Amygdala (tissue), 56 donors: ENCODE data around the gene MMP28.
"Not testable (repeated sequence)": the region's sequence is repeated elsewhere in the genome, so short reads cannot be mapped to it uniquely, and the experiment has no call there.

ENCODE experiments used
- DNase-seq, 56 donors: peaks; one replicate each; lab custom pipeline; 2025; lab: John Stamatoyannopoulos, UW

The MMP28 gene

DNA sequence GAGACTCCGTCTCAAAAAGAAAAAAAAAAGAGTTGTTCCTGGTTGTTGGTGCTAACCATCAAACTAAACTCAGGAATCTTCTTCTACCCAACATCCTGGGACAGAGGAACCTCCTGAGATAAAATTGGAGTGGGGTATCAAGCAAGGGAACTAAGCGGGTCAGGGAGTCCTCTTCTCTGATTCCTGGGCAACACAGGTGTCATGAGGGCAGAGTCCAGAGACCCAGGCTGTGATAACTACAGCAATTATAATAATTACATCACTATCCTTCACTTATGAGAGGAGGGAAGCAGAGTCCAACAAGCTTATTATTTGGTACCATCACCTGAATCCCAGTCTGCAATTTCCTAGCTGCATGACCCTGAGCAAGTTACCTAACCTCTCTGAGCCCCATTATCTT is 26.6 kb downstream of the MMP28 start:
- no peak for DNase-seq

DNA sequence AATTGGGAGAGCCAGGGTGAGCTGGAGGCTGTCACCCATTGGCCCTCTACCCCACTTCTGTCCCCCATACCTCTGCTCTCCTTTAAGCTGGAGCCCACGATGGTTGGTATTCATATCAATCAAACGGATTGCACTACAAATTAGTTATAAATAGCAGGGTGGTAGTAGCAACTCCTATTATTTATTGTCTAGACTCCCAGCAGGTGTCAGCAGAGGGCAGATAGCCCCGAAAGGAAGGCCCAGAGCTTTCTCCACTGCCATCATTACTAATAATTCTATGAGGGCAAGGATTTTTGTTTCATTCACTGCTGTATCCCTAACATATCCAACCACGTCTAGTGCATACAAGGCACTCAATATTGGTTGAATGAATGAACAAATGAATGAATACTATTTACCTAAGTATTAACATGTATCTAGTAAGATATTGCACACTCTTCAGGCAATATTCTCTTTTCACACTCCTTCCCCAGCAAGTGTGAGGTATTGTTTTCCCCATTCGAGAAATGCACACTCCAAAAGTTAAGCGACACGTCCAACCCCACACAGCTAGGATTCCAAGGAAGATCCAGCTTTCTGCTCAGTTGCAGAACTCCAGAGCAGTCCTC is 28.4 kb downstream of the MMP28 start:
- DNase-seq: peak in 5 of 56 donors; percentile 8 to 41 (median 13)

DNA sequence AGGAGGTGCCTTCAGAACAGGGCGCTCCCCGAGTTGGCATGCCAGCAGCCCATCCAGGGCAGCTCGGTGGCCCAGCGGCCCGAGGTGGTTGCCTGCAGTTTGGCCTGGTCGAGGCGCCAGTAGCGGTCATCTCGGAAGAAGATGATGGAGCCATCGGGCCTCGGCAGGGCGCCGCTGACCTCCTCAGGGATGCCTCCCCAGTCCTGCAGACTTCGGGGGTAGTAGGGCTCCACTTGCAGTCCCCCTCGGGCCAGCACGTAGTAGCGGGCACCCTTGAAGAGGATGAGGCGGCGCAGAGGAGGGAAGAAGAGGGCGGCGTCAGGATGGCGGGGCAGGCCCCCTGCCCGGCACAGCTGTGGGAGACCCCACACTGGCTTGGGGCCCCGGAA is 29.0 kb downstream of the MMP28 start:
- no peak for DNase-seq

DNA sequence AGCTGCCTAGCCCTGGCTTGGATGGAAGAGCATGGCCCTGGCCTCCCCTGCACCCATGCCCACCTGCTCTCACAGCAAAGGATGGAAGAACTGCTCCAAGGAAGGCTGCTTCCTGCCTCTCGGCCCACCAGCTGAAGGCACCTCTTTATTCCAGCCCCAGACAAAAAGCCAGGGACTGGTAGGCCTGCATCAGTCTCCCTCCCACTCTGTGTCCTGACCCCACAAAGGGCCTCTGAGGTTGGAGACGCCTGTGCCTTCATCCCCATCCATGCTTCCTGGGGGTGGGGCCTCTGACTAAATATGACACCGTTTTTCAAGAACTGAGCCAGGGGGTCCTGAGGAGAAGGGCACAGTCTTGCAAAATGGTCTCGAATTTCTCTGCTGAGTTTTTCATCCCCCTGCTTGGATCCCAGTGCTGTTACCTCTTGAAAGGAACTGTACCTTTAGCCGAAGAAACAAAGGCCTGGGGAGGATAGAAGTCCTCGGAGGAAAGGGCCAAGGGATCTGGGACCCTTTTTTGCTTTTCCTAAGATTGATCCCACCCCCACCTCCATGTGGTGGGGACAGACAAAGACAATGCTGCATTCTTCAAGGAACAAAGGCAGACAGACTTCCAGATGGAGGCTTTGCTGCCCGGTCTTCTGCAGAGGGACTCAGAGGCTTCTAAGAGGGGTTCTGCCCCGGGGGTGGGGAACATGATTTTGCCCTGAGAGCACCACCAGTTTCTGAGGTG is 29.5 kb downstream of the MMP28 start:
- DNase-seq: no peak

DNA sequence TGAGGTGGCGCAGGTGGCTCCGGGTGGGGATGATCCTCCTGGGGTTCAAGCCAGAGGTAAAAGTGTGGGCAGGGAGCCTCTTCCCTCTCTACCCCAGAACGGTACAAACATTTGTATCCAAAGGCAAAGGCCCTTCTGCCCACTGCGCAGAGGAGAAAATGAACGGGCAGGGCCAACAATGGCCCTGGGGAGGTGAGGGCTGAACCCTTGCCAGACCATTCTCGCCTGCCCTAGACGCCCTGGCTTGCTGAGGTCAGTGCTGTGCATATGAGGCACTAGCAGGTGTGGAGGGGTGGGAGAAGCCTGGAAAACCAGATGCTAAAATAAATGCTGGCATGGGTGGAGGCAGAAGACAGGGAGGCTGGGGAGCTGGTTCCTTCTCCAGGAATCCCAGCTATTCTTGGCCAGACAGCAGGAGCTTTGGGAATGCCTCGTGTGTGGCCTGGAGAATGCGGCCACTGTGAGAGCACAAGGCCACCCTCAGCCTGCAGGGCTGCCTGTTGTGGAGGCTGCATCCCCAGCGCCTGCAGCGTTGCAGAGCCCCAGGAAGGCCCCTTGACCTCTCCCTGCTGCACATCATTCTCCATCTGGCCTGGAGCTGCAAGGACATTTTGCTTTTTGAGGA is 30.2 kb downstream of the MMP28 start:
- no peak for DNase-seq

DNA sequence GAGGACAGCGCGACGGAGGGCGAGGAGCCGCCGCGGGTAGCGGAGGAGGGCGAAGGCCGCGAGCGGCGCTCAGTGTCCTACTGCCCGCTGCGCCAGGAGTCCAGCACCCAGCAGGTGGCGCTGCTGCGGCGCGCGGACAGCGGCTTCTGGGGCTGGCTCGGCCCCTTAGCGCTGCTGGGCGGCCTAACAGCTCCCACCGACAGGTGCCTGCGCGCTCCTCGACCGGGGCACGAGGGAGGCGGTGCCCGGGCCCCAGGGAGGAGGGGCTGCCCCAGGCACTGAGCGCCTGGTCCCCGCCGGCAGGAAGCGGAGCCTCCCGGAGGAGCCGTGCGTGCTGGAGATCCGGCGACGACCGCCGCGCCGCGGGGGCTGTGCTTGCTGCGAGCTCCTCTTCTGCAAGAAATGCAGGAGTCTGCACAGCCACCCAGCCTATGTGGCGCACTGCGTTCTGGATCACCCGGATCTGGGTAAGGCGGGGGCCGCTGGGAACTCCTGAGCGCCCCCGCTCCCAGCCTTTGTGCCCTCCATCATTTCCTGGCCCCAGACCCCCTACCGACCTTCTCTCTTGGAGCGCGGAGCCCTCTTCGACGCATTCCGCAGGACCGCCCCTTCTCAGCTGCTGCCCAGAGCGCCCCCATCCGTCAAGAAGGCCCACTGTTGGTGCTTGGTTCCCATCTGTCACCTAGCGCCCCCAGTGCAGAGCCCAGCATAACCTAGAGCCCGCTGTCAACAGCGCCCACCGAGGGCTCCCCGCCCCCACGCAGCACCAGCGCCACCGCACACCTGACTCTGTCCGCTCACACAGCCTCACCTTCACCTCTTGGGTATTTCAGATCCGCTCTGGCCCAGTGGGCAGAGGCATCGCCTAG is 31.1 kb downstream of the MMP28 start:
- peak in 53 of 56 donors; percentile 13 to 88 (median 66) for DNase-seq

DNA sequence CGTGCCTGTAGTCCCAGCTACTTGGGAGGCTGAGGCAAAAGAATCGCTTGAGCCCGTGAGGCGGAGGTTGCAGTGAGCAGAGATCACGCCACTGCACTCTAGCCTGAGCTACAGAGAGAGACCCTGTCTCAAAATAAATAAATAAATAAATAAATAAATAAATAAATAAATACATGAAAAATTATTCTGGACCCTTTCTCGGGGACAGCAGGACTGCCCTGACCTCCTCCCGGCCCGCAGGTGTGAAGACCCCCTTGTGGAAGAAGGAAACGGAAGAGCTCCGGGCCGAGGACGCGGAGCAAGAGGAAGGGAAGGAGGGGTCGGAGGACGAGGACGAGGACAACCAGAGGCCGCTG is 31.7 kb downstream of the MMP28 start:
- no peak for DNase-seq

DNA sequence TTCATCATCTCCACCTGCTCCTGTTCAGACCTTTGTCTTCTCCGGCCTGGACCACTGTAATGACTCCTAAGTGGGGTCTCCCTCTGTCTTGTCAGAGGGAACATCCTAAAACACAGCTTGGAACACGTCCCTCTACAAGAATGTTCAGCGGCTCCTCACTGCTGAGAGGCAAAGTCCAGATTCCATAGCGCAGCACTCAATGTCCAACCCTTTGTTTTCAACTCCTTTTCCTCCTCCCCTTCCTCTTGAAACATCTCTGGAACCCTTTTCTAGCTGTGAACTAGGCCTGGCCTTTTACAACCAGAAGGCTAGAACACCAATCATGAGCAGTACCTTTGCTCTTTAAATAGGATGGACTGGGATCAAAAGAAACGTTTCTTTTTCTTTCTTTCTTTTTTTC is 33.8 kb downstream of the MMP28 start:
- DNase-seq: no peak

DNA sequence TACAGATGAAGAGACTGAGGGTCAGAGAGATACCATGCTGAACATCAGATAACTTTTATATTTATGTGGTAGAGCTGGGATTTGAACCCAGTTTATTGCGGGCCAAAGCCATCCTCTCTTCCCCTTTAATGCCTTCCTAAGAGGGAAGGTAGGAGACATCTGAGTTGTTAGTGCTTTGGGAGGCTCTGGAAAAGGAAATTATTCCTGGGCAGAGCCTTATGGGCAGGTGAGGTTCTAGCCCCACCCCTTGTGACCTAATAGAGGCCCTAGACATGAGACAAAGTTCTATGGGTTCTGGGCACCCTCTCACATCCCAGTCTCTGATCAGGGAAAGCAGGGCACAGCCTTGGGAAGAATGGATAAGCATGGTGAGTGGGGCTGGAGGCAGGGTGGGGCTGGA is 34.9 kb downstream of the MMP28 start, which contains the start of gene C17orf50:
Gene C17orf50, plus strand, starts transcription at position 301 of the 400 bp plus-strand sequence. Its CDS starts 55 bp downstream, at position 356.
- no peak for DNase-seq

DNA sequence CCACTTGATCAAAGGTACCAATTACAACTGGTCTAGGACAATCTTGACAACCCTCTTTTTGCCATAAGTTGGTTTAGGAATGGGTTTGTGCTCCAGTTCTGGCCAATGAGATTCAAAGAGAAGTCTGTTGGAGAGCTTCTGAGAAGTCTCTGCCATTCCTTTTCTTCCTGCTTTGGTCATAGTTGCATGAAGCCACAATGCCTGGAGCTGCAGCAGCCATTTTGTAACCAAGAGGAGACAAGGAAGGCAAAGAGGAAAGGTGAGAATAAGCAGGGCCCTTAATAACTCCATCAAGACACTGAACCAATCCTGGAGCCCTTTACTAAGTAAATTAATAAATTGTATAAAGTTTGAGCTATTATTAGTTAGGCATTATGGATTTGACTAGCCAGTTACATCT is 38.2 kb downstream of the MMP28 start:
- DNase-seq: no peak

DNA sequence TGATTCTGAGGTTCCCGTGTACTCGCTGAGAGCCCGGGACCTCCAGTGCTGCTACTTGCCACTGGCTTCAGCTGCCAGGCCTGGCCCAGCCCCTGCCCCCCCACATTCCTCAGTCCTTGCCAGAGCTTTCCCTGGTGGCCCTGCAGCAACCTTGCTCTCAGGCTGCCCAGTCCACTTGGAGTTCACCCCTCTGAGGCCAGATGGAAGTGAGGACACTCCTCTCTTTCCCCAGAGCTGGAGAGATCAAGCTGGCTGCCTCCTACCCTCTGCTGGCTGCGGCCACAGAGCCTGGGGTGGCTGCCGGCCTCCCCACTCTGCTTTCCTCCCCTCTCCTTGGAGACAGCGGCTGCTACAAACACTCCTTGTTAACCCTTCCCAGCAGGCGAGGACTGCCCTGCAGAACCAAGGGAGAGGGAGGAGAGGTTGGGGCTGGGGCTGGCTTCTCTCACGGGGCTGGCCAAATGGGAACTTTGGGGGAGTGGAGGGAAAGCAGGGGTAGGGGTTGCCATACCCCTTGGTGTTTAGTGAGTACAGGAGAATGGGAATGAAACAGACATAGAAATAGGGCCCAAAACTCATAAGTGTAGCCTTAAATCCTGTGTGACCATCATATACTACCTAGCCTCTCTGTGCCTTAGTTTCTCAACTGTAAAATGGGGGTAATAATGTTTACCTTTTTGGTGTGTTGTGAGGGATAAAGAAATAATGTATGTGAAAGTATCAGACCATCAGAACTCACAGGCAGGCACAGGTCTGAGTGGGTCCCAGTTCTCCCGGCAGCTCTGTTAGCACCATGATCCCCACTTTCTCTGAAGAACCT is 42.3 kb downstream of the MMP28 start, which contains the start of gene GAS2L2:
Gene GAS2L2, minus strand, starts transcription at position 295 of the 820 bp plus-strand sequence. CDS start 389 bp downstream, outside the sequence.
- peak in 10 of 56 donors; percentile 4 to 33 (median 16) for DNase-seq

DNA sequence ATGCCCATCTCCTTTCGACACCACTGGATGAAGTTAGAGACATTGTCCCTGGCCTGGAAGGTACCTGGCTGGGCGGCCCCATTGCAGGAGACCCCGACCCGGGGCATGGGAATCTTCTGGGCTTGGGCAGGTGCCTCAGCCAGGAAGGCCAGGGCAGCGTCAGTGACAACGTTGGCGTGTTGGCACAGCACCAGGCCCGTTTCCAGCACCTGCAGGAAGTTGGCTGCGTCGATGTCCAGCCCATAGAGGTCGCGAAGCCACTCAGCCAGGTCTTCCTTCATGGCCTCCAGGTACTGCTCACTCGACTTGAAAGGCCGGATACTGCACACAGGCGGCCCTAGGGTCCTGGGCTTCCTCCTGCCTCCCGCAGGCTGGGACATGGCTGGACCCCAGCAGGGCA is 43.0 kb downstream of the MMP28 start:
- DNase-seq: no peak

DNA sequence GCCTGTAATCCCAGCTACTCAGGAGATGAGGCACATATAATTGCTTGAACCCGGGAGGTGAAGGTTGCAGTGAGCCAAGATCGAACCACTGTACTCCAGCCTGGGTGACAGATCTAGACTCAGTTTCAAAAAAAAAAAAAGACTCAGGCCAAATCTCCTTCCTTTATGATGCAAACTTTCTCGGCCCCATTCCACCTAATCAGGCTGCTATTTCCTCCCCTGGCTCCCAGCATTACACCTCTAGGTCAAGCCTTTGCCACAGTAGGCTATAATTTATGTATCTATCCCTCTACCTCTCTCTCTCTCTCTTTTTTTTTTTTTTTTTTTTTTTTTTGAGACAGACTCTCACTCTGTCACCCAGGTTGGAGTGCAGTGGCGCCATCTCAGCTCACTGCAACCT is 43.9 kb downstream of the MMP28 start:
- not testable (repeated sequence) for DNase-seq

DNA sequence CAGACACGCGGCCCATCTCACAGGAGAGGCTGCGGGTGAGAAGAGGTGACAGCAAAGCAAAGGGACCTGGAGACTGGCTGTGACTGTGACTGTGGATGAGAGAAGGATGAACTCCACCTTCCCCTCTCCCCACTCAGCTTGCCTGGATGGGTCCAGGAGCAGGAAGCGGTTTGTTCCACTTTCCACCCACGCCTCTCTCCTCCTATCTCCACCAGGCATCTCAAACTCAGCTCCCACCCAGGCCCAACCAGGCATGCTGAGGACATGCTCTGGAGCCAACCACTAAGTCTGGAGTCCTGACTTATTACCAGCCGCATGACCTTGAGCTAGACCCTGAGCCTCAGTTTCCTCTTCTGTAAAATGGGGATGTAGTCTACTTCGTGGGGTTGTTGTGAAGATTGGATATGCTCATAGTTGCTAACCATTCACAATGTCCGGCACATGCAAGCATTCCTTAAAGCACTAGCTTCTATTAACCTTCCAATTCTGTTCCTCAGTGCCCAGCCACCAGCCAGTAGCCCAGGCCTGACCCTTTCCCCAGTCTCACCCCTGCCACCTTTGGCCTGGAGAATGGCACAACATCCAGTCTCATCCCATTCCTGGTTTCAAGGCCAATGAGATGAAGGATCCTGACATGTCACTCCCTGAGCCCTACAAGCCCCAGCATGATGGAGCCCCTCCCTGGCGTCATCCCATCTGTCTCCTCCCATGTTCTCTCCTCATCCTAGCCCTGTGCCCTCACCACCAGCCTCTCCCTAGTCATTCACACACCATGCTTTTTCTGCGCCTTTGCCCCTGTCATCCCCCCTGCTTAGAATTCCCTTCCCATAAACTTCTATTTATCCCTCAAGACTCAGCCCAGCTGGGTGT is 44.7 kb downstream of the MMP28 start:
- no peak for DNase-seq

DNA sequence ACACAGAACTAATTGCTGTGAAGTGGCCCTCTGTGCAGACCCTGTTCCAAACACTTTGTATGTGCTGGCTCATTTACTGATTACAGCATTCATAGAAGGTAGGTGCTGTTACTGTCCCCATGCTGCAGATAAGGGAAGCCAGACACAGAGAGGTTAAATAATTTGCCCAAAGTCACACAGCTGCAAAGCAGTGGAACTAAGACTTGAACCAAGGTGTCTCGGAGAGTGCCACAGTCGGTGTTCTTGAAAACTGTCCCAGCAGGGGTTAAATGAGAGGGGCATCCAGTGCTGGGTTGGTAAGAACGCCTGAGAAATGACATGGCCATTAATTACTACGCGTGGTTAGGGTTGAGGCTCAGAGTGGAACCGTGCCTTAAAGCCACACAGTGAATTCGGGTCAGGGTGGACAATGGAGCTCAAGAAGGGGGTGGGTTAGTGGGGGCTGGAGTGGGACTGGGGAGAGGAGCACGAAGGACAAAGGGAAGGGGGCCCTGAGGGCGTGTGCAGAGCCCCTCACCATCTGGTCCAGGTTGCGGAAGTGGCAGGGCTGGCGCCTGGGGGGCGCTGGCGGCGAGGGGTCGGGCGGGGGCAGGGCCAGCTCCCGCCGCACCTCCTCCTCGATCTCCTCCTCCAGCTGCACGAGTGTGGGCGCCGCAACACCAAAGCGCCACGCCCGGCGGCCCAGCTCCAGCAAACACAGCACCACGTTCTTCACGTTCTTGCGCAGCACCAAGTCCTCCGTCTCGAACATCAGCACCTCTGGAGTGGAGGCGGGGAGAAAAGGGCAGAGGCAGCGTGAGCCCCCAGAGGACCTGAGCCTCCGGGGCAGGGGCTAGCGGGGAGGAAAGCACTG is 45.7 kb downstream of the MMP28 start:
- peak in 1 of 56 donors; percentile 8 for DNase-seq

DNA sequence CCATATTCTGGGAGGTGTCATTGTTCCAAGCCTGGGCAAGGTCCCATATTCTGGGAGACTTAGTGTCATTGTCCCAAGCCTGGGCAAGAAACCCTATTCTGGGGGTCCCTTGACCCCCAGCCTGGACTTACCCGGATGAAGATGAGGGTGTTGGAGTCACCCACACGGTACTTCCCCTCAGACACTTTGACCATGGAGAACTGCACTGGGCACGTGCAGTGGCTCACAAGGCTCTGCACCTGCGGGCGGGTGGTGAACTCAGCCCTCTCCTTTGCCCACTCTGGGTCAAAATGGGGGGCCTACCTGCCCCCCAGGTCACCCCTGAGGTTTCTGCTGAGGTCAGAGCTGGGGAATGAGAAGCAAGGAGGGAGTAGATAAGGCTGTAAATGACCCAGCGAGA is 46.5 kb downstream of the MMP28 start:
- no peak for DNase-seq

DNA sequence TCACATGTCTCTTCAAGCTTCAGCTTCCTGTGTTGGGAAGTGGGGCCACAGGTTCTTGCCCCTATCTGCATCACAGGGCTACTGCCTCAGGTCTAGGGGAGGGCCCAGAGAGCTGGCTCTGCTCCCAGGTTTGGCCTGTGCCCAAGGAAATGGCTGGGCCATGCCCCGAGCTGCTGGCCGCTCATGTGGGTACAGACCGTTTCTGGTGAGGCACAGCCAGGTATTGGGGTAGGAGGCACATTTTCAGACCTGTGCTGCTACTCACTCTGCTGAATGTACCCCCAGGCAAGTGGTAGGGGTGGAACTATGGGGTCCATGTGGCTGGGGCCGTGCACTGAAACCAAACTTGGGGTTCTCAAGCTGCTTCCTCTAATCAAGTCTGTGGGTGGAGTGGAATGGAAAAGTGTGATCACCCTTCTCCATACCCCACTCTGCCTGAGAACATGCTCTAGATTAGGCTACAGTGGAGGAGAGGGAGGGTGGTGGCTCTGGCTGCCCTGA is 47.0 kb downstream of the MMP28 start:
- no peak for DNase-seq
